HL-60 (cell line): ENCODE measurements around the gene SKI.

Experiments
- DNase-seq, 2 experiments: peaks; one replicate each; pipeline ENCODE4 v3.0.0-alpha.2; 2010 to 2020; ENCODE audit warnings: low read depth in 1 of 2, low spot score in 1 of 2
- H3K27ac ChIP-seq: fragments of 250-450 bp; sonication (Bioruptor Pico); replicated peaks from 2 replicates; pipeline ENCODE4 v1.5.1; 2020; ENCODE audit warnings: mild to moderate bottlenecking, moderate library complexity
- H3K27me3 ChIP-seq: fragments of 250-450 bp; sonication (Bioruptor Pico); 2 replicates; pipeline ENCODE4 v1.5.1; 2021; ENCODE audit warnings: mild to moderate bottlenecking, moderate library complexity; ENCODE audit not compliant: insufficient read depth, poor library complexity, severe bottlenecking
- H3K4me3 ChIP-seq: replicated peaks from 2 replicates; pipeline ENCODE4 v1.5.1; 2011; ENCODE audit warnings: mild to moderate bottlenecking, control low read depth, low read length; ENCODE audit not compliant: insufficient read depth
- CTCF ChIP-seq: IDR thresholded peaks from one replicate; pipeline ENCODE4 v1.5.1; 2011; ENCODE audit warnings: low read length, control low read depth, inconsistent platforms; ENCODE audit not compliant: insufficient read depth
- GABPA ChIP-seq: IDR thresholded peaks from 2 replicates; pipeline ENCODE4 v1.6.1; 2012; ENCODE audit warnings: low read depth
- POLR2AphosphoS5 ChIP-seq: IDR thresholded peaks from 2 replicates; pipeline ENCODE4 v1.6.1; 2012; ENCODE audit warnings: low read depth
- REST ChIP-seq: IDR thresholded peaks from 2 replicates; pipeline ENCODE4 v1.6.1; 2012; ENCODE audit warnings: low read depth; ENCODE audit not compliant: insufficient replicate concordance
- SPI1 ChIP-seq: IDR thresholded peaks from 2 replicates; pipeline ENCODE4 v1.6.1; 2012; ENCODE audit warnings: low read depth, mild to moderate bottlenecking, borderline replicate concordance

Gene SKI

GRCh38 chr1:2233468-2233867 is 5.3 kb downstream of the SKI start:
- Histone ChIP-seq H3K27me3 (no peaks in the 10 kb centered on the region), H3K4me3 (peak overlapping the region; percentile 67), H3K27ac (peak overlapping the region; percentile 78)
- TF ChIP-seq SPI1, result no peak
- TF ChIP-seq POLR2AphosphoS5, result no peak
- no peak for TF ChIP-seq GABPA
- no peak for TF ChIP-seq REST
- no peak for DNase-seq

GRCh38 chr1:2233997-2234761 is 6.1 kb downstream of the SKI start:
- Histone ChIP-seq H3K27ac (peak overlapping the region; percentile 87), H3K4me3 (peak overlapping the region; percentile 67), H3K27me3 (no peaks in the 10 kb centered on the region)
- TF ChIP-seq REST, result peak; percentile 59
- peak; percentile 64 for TF ChIP-seq SPI1
- TF ChIP-seq GABPA, result peak; percentile 61; the same call in 1 of the 2 replicates
- TF ChIP-seq POLR2AphosphoS5, result peak; percentile 75
- TF ChIP-seq CTCF, result no peak
- peak; percentile 95 to 100 for DNase-seq

- DNase-seq, result no peak
Measured at GRCh38 chr1:2234762-2235113, 6.6 kb downstream of the SKI start.

More at GRCh38 chr1:2234762-2235113, 6.6 kb downstream of the SKI start:
- H3K27ac ChIP-seq, result peak overlapping the region; percentile 87
- TF ChIP-seq CTCF (no peak), SPI1 (no peak), GABPA (no peak), POLR2AphosphoS5 (no peak), REST (no peak)
- H3K27me3 ChIP-seq, result no peaks in the 10 kb centered on the region
- peak overlapping the region; percentile 7 for H3K4me3 ChIP-seq
